Epidermal melanocyte (primary cell): Measurements from ENCODE around the gene SMIM35.
"Not testable (repeated sequence)": the region's sequence is repeated elsewhere in the genome, so short reads cannot be mapped to it uniquely, and the experiment has no call there.

Experiments used
- DNase-seq: peaks from one replicate; pipeline ENCODE4 v3.0.0; 2011; ENCODE audit warnings: low spot score; ENCODE audit not compliant: insufficient read length

The SMIM35 gene

GRCh38 chr11:117989351-117990102 lies 97.2 kb downstream of the SMIM35 start:
- DNase-seq = no peak

- no peak for DNase-seq
These were observed 99.7 kb downstream of the SMIM35 start for GRCh38 chr11:117986981-117987574.

- DNase-seq = no peak
These were observed 100.5 kb downstream of the SMIM35 start, which contains the start of gene IL10RA for GRCh38 chr11:117985953-117986887. IL10RA (plus strand) TSS chr11:117986394; CDS start chr11:117986468, 74 bp downstream.

- no peak for DNase-seq
These were observed 102.3 kb downstream of the SMIM35 start for GRCh38 chr11:117984476-117984875.

DNA sequence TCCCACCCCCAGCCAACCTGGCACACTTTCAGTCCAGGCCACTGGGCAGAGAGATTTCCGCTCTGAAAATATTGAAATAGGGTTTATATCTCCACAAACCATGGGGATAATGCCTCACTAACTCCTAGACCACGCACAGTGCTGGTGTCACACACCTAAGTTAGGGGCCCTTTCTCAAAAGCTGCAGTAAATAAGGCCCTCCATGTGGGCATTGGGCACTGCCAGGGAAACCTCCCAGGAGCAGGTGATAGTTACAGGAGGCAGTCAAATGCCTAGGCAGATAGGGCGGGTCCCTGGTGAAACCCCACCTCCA lies 103.6 kb downstream of the SMIM35 start:
- no peak for DNase-seq

GRCh38 chr11:117980720-117981119 lies 106.0 kb downstream of the SMIM35 start:
- DNase-seq = no peak

DNA sequence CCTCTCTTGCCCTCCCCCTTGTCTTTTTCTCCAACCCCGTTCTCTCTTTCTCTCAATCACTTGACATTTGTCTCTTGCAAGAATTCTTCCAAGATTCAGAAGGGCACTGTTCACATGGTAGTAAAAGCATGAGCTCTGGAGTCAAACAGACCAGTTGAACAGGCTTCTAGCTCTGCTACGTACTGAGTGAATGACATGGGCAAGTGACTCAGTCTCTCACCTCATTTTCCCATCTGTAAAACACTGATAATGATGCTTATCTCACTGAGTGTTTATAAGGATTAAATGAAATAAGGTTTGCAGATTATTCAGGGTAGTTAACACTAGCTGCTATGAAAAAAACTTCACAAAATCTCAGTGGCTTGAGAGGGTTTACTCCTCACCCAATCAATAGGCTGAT lies 106.5 kb downstream of the SMIM35 start:
- no peak for DNase-seq

DNA sequence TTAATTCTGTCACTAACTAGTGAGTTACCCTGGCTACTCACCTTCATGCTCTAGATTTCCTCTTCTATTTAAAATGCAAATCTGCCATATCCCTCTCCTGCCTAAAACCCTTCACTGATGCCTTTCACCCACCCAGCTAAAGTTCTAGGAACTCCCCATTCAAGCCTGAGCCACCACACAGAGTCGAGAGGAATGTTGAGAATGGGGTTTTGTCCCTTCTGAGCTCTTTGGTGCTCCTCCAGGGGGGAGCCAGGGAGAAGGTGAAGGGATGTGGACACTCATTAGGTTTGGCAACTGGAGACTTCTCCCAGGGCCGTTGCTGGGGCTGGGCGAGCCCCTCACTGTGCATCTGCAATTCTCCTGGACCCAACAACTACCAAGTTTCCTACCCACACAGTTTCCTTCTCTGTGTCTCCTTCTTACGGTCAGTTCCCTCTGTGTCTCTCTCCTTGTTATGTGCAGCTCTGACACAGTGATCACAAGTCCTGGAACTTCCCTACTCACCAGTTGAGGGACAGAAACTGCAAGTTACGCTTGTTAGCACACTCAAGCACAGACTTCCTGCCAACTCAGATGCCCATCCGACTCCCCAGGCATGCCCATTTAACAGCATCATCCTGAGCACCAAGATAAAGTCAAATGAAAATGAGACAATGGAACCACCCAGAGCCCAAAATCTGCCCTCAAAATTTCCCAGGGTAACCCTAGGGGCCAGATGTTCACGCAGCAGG lies 107.1 kb downstream of the SMIM35 start:
- DNase-seq = no peak

DNA sequence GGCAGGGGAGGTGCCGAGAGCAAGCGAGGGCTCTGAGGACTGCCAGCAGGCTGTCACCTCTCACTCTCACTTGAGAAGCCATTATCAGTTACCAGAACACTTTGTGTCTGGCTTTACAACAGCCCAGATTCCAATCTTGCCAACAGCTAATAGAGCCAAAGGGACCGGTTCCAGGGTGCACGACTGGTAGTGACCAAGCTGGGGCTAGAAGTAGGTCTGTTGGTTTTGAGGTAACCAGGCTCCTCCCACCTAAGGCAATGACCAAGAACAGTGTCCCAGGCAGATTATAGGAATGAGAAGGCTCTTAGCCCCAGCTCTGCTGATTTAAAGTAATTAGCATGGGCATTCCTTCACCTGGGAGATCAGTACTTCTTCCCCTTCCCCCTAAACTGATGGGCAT lies 107.8 kb downstream of the SMIM35 start:
- DNase-seq = no peak

DNA sequence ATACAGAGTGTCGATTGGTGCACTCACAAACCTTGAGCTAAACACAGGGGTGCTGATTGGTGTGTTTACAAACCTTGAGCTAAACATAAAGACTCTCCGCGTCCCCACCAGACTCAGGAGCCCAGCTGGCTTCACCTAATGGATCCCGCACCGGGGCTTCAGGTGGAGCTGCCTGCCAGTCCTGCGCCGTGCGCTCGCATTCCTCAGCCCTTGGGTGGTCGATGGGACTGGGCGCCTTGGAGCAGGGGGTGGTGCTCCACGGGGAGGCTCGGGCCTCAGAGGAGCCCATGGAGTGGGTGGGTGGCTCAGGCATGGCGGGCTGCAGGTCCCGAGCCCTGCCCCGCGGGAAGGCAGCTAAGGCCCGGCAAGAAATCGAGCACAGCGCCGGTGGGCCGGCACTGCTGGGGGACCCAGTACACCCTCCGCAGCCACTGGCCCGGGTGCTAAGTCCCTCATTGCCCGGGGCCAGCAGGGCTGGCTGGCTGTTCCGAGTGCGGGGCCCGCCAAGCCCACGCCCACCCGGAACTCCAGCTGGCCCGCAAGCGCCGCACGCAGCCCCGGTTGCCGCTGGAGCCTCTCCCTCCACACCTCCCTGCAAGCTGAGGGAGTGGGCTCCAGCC lies 108.4 kb downstream of the SMIM35 start:
- not testable (repeated sequence) for DNase-seq

GRCh38 chr11:117977612-117978264 lies 109.0 kb downstream of the SMIM35 start:
- DNase-seq = not testable (repeated sequence)

DNA sequence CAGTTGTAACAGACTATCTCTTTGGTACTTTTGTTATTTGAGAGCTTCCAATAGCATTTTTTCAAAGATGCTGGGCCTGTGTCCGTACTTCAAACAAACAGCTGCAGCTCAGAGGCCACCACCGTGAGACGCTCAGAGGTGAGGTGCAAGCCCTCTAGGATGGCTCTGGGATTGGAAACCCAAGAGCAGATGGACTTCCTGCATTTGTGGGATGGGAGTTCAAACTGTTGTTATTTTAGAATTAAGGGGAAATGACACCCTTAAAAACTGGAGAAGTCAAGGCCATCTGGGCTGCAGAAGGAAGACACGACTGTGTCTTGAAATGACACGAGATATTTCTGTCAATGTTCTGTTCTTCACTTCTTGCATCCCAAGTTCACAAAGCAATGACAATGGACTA lies 109.7 kb downstream of the SMIM35 start:
- DNase-seq = no peak

- no peak for DNase-seq
These were observed 110.3 kb downstream of the SMIM35 start for GRCh38 chr11:117976445-117976844.

- no peak for DNase-seq
These were observed 113.3 kb downstream of the SMIM35 start for GRCh38 chr11:117973503-117973860.

DNA sequence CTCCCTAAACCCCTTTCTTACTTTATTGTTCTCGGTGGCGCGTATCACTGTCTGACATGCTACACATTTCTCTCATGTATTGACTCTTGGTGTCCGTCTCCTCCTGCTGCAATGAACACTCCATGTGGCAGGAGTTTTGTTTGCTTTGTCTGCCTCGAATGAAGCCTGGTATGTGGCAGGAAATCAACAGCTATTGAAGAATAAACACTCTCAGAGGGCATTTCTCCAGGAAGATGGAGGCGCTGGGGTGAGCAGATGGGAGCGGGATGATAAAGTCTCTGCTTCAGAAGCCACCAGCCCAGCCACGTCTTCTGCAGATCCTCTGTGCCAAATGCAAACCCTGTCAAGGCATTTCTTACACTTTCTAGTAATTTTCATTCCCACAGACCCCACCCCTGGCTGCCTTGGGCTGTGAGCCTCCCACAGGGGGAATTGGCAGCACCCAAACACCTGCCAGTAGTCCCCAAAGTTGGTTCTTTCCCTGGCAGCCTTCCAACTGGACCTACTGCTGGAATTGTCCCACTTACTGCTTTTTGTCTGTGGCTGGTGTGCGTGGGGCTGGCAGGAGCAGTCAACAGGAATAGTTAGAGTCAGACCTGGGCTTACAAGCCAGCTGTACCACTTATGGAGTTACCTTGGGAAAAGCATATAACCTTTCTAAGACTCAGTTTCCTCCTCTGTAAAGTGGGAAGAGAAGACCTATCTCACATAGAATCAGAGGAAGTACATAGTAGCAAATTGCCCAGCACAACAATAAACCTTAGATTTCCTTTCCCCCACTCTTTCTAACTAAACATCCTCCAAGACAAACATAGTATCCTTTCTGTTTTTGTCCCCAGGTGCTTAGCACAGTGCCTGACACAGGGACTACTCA lies 113.9 kb downstream of the SMIM35 start:
- no peak for DNase-seq

GRCh38 chr11:117972044-117972443 lies 114.7 kb downstream of the SMIM35 start:
- no peak for DNase-seq

- DNase-seq = no peak
These were observed 116.3 kb downstream of the SMIM35 start for GRCh38 chr11:117970400-117971024.

GRCh38 chr11:117969160-117969991 lies 117.4 kb downstream of the SMIM35 start:
- no peak for DNase-seq
